ENCODE results near the gene UBE2E1.

DNA sequence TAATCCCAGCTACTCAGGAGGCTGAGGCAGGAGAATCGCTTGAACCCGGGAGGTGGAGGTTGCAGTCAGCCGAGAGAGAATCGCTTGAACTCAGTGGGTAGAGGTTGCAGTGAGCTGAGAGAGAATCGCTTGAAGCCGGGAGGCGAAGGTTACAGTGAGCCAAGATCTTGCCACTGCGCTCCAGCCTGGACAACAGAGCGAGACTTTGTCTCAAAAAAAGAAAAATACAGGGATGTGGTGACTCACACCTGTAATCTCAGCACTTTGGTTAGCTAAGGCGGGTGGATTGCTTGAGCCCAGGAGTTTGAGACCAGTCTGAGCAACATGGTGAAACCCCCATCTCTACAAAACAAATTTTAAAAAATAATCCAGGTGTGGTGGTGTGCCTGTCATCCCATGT is 26.8 kb downstream of the UBE2E1 start:
- TF ChIP-seq, protein P1, sequence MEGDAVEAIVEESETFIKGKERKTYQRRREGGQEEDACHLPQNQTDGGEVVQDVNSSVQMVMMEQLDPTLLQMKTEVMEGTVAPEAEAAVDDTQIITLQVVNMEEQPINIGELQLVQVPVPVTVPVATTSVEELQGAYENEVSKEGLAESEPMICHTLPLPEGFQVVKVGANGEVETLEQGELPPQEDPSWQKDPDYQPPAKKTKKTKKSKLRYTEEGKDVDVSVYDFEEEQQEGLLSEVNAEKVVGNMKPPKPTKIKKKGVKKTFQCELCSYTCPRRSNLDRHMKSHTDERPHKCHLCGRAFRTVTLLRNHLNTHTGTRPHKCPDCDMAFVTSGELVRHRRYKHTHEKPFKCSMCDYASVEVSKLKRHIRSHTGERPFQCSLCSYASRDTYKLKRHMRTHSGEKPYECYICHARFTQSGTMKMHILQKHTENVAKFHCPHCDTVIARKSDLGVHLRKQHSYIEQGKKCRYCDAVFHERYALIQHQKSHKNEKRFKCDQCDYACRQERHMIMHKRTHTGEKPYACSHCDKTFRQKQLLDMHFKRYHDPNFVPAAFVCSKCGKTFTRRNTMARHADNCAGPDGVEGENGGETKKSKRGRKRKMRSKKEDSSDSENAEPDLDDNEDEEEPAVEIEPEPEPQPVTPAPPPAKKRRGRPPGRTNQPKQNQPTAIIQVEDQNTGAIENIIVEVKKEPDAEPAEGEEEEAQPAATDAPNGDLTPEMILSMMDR (IDR thresholded peaks at IDR 0.05) = no peak
- no peak for TF ChIP-seq EZH2 (IDR thresholded peaks at IDR 0.05; ENCODE audit: borderline replicate concordance, insufficient read depth, low read depth, low read length, poor library complexity, severe bottlenecking)

All from B cell (primary cell).